Lower leg skin (tissue), 4 donors: ENCODE data around the gene SEZ6. TPM values are rescaled to one million over a fixed set of nuclear protein-coding genes. Genes with fewer than 3 reads are reported as not detected.

Experiments
- DNase-seq, 2 donors: peaks; one replicate each; pipeline ENCODE4 v3.0.0-alpha.2; 2019; ENCODE audit warnings: low spot score in 2 of 2
- H3K4me3 ChIP-seq: fragments of 200-600 bp; sonication (generic); 2 replicates; pipeline ENCODE4 v1.5.1; 2017; ENCODE audit warnings: mild to moderate bottlenecking, low read depth; ENCODE audit not compliant: poor library complexity, severe bottlenecking
- POLR2A ChIP-seq, 2 donors: fragments of 450-650 bp; IDR thresholded peaks; one replicate each; pipeline ENCODE4 v1.6.1; 2016 to 2017; ENCODE audit warnings: antibody characterized with exemption in 2 of 2, mild to moderate bottlenecking in 1 of 2, moderate library complexity in 1 of 2
- WGBS, 2 donors: methylation state at CpG; one replicate each; pipeline ENCODE4 v1.1.5; 2018; 5-methylcytosine and 5-hydroxymethylcytosine counted together
- intact Hi-C: fragments of 100-400 bp; cut with DNase I; formaldehyde crosslinking; loops from one replicate; pipeline ENCODE4 v1.15.0; 2023; ENCODE audit warnings: low total_unique reads
- total RNA-seq, 4 donors: library from RNA; depleted of rRNA; stranded (reverse); fragments of >200 nt; gene quantifications; one replicate each; pipeline ENCODE4 v1.1.0, GENCODE V29; 2016
- TF ChIP-seq, protein P1 (sequence below), 3 donors: fragments of 450-650 bp; IDR thresholded peaks; one replicate each; pipeline ENCODE4 v1.5.1; 2016; ENCODE audit warnings: antibody characterized with exemption in 3 of 3, mild to moderate bottlenecking in 3 of 3, moderate library complexity in 2 of 3

SEZ6 gene
- total RNA-seq, 4 donors from 2014 or later, result not detected

DNA sequence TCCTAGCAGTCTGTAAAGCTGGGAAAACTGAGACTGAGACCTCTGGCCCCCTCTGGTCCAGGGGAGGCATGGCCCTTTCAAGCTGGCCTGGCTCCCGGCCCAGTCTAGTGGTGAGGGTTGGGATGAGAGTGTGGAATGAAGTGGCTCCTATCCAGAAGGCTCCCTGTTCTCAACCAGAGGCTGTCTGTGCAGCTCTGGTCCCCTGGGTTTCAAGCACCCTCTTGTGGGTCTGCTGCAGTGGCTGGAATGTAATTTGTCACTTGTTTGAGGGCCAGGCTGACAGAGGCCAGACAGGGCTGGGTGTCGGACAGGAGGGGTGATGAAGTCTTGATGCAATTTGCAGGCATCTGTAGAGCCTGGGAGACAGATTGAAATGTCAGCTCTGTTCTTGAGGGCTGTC lies 32.4 kb downstream of the SEZ6 start:
- intact Hi-C loops, result no loop called here
- 70 to 85% methylated on average over 2 of the region's 2 CpGs for WGBS, 2 donors
- H3K4me3 ChIP-seq, result no peak overlapping the region
- TF ChIP-seq, protein P1, sequence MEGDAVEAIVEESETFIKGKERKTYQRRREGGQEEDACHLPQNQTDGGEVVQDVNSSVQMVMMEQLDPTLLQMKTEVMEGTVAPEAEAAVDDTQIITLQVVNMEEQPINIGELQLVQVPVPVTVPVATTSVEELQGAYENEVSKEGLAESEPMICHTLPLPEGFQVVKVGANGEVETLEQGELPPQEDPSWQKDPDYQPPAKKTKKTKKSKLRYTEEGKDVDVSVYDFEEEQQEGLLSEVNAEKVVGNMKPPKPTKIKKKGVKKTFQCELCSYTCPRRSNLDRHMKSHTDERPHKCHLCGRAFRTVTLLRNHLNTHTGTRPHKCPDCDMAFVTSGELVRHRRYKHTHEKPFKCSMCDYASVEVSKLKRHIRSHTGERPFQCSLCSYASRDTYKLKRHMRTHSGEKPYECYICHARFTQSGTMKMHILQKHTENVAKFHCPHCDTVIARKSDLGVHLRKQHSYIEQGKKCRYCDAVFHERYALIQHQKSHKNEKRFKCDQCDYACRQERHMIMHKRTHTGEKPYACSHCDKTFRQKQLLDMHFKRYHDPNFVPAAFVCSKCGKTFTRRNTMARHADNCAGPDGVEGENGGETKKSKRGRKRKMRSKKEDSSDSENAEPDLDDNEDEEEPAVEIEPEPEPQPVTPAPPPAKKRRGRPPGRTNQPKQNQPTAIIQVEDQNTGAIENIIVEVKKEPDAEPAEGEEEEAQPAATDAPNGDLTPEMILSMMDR (IDR thresholded peaks at IDR 0.05), result no peak
- no peak for TF ChIP-seq POLR2A (IDR thresholded peaks at IDR 0.05)
- no peak for DNase-seq

DNA sequence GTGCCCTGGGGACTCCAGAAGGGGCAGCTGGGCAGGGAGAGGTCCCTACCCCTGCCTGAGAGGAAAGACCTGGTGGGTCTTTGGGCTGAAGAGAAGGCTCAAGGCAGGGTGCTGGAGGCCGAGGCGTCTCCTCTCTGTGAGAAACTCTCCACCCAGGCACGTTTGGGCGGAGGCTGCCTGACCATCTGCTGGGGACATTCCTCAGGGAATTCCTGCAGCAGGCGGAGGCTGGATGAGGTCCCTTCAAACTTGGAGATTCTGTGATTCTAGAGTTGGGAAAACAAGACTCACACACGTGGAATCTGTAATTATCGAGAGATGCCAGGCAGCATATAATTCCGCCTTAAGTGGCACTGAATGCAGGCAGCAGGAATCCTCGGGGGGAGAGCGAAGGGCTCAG lies 33.4 kb downstream of the SEZ6 start:
- H3K4me3 ChIP-seq, result no peak overlapping the region

DNA sequence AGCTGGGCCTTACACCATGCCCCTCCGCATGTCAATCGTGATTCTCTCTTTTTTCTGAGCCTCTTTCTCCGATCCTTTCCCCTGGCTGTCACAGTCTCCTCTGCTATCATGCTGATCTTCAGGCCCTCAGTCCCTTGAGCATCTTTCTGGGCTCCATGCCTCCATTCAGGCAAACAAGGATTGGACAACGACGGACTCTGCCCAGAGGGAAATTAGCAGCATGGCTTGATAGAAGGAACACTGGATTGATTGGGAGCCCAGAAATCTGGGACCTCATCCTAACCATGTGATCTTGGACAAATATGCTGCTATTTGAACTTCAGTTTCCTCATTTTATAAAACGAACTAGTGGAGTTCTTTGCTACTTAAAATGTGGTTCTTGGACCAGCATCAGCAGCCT lies 35.0 kb downstream of the SEZ6 start:
- DNase-seq, result no peak
- 43 to 50% methylated on average over 6 of the region's 6 CpGs for WGBS, 2 donors
- H3K4me3 ChIP-seq, result no peak overlapping the region
- no peak for TF ChIP-seq POLR2A (IDR thresholded peaks at IDR 0.05)
- TF ChIP-seq, protein P1 (IDR thresholded peaks at IDR 0.05), result no peak
- intact Hi-C loops, result no loop called here

More for the DNA sequence above, 33.4 kb downstream of the SEZ6 start:
- WGBS, 2 donors, result 45 to 58% methylated on average over 10 of the region's 10 CpGs
- intact Hi-C loops, result no loop called here
- no peak for DNase-seq
- TF ChIP-seq, protein P1 (IDR thresholded peaks at IDR 0.05), result no peak
- TF ChIP-seq POLR2A (IDR thresholded peaks at IDR 0.05), result no peak

DNA sequence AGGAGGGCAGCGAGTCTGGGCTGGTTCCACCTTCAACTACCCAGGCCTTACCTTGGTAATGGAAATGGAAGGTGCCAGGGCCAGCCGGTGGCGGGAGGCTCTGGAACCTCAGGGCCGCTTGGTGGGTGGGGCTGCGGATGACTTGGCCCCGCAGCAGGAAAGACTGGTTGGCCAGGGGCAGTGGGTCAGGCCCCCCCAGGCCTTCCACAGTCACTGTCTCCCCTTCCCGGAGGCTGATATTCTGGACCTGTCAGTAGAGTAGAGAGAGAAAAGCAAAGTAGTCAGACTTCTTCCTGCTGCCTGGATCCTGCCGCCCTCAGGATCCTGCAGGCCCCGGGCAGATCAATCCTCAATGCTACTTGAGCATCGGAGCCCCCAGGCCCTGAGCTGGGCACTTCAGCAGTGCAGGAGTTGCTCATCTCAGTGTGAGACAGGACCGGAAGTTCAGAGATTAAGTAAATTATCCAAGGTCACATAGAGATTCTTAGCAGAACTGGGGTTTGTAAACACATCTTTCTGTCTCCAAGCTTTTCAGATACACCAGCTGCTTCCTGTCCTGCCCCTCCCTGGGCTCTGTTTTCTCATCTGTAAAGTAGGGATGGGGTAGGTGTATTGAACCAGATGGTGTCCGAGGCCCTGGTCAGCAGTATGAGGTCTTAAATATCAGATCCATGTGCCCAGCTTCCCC lies 36.0 kb downstream of the SEZ6 start:
- DNase-seq, result no peak
- intact Hi-C loops, result loop anchor here (5.0 kb wide), 1 partner anchor 147 kb away; no protein-coding TSS in a partner anchor
- 66 to 79% methylated on average over 11 to 12 of the region's 12 CpGs for WGBS, 2 donors
- TF ChIP-seq, protein P1 (IDR thresholded peaks at IDR 0.05), result no peak
- no peak for TF ChIP-seq POLR2A (IDR thresholded peaks at IDR 0.05)
- no peak overlapping the region for H3K4me3 ChIP-seq

DNA sequence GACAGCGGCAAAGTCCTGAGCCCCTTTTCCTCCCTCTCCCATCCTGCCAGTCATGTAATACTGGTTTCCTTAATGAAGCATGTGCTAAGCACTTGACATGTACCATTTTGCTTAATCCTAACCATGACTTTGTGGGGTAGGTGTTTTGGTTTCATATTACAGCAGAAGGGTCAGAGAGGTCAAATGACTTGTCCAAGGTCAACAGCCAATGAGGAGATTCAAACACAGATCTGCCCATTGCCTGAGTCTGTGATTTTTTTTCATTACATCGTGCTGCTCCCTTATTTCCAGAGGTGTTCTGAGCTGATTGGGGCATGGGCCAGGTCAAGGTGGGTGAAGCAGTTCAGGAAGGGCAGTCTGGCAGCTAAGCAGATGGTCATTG lies 36.9 kb downstream of the SEZ6 start:
- 57 to 82% methylated on average over 2 of the region's 2 CpGs for WGBS, 2 donors
- no peak for TF ChIP-seq POLR2A (IDR thresholded peaks at IDR 0.05)
- TF ChIP-seq, protein P1 (IDR thresholded peaks at IDR 0.05), result no peak
- no peak overlapping the region for H3K4me3 ChIP-seq
- no peak for DNase-seq
- intact Hi-C loops, result loop anchor here (5.0 kb wide), 1 partner anchor 148 kb away; no protein-coding TSS in a partner anchor
